Epithelial cell of prostate (primary cell): Measurements from ENCODE around the gene PSME1.

ENCODE experiments used
- DNase-seq: peaks from one replicate; pipeline ENCODE4 v3.0.0-alpha.2; 2011; ENCODE audit warnings: low read depth, low spot score
- H3K27ac ChIP-seq: fragments of 450-650 bp; 2 replicates; pipeline ENCODE4 v1.5.1; 2017; ENCODE audit warnings: mild to moderate bottlenecking

PSME1 gene

DNA sequence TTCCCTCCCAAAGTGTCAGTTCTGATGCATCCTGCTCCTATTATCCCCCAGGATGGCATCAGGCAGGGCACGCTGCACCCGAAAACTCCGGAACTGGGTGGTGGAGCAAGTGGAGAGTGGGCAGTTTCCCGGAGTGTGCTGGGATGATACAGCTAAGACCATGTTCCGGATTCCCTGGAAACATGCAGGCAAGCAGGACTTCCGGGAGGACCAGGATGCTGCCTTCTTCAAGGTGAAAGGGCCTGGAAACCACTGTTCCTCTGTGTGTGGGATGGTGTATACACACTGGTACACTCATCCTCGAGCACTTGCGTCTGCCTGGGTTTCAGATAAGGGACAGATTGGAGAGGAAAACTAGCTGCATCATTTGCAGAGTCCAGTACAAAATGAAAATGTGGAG lies 26.1 kb downstream of the PSME1 start:
- peak overlapping the region; percentile 68 for H3K27ac ChIP-seq
- DNase-seq, result no peak

DNA sequence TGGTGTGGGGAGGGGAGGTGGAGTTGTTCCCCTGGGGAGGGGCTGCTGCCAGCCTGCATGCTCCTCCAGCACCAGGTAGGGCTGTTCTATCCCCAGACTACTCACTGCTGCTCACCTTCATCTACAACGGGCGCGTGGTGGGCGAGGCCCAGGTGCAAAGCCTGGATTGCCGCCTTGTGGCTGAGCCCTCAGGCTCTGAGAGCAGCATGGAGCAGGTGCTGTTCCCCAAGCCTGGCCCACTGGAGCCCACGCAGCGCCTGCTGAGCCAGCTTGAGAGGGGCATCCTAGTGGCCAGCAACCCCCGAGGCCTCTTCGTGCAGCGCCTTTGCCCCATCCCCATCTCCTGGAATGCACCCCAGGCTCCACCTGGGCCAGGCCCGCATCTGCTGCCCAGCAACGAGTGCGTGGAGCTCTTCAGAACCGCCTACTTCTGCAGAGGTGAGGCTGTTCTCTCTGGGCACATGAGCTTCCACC lies 28.6 kb downstream of the PSME1 start:
- no peak overlapping the region for H3K27ac ChIP-seq

DNA sequence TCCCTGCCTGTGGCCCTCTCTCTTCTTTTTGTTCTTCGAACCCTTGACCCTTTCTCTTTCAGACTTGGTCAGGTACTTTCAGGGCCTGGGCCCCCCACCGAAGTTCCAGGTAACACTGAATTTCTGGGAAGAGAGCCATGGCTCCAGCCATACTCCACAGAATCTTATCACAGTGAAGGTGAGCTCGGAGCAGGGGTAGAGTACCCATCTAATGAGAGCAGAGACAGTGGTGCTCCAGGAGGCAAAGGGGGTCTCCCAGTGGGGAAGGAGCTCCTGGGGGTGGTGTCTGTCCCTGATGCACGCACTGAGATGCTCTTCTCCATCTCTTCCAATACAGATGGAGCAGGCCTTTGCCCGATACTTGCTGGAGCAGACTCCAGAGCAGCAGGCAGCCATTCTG lies 29.8 kb downstream of the PSME1 start:
- DNase-seq, result no peak
- no peak overlapping the region for H3K27ac ChIP-seq

More for the DNA sequence above, 28.6 kb downstream of the PSME1 start:
- no peak for DNase-seq

DNA sequence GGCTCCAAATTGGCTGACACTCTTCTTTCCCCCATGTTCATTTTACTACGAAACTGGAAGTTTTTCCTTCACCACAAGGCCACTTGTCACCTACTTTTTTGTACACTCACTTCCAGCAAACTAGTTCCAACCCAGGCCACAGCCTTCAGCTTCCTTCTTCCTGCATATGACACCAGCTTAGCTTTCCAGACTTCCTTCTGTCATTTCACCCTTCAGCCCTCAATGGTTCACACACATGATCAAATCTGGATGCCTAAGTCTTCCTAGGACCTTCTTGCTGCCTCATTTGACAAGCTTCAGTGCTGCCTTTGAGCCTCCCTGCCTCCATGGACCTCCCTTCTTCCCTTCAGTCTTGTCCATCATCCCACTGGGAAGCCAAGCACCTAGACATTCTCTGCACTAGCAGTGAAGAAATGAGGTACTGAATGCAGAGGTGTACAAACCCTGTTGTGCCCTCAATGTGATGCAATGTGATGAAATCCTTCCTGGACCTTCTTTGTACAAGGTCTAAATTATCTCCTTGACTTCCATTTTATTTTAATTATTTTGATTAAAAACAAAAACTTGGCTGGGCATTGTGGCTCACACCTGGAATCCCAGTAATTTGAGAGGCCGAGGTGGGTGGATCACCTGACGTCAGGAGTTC lies 31.6 kb downstream of the PSME1 start:
- no peak overlapping the region for H3K27ac ChIP-seq
- DNase-seq, result no peak

DNA sequence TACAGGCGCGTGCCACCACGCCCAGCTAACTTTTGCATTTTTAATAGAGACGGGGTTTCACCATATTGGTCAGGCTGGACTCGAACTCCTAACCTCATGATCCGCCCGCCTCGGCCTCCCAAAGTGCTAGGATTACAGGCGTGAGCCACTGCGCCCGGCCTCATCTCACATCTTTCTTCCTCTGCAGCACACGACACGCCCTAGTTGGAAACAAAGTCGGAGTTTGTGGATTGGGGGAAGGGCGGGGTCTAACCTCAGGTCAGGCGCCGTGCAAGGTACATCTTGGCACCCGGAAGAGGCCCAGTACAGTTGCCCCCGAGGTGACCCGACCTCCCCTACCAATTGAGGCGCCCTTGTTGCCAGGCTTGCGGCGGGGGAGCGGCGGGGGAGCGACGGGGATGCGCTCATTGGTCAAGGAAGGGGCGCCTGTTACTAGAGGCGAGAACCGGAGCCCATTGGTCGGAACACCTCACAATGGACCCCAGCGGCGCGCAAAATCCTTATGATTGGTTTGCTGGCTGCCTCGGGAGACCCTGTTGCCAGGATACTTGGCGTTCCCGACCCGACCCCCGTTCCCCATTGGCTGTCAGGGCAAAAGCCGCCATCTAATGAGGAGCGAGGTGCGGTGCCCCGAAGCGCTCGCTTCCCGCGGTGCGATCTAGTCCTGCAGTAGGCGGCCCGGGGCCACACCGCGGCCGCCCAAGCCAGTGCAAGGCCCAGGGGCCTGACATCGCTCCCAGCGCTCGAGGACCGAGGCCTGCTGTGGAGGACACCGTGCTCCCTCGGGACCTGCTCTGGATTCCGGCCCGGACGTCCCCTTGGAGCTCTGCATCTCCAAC lies 35.6 kb downstream of the PSME1 start, which contains the start of gene REC8:
Gene REC8, plus strand, starts transcription at position 659 of the 839 bp plus-strand sequence. CDS start 473 bp downstream, outside the sequence.
- H3K27ac ChIP-seq, result no peak within 1 kb of the TSS
- no peak for DNase-seq

DNA sequence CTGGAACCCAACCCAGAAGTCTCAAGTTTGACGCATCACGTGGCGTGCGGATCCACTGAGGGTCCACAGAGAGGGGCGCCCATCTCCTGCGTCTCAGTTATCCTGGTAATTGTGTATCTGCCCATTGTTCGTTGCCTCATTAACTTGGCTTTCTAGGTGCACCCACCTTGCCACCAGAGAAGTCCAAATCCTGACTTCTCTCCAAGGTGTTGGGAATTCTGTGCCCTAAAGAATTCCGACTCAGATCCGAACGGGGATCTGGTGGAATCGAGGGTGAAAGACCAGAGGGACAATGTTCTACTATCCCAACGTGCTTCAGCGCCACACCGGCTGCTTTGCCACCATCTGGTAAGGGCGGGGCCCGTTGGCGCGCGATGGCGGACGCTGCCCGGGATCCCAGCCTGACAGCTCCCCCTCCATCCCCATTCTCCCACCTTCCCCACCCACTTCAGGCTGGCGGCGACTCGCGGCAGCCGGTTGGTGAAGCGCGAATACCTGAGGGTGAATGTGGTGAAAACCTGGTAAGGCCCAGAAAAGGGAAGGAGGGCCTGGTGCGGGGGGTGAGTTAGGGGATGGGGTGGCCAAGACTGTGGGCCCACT lies 36.4 kb downstream of the PSME1 start:
- H3K27ac ChIP-seq, result no peak overlapping the region

DNA sequence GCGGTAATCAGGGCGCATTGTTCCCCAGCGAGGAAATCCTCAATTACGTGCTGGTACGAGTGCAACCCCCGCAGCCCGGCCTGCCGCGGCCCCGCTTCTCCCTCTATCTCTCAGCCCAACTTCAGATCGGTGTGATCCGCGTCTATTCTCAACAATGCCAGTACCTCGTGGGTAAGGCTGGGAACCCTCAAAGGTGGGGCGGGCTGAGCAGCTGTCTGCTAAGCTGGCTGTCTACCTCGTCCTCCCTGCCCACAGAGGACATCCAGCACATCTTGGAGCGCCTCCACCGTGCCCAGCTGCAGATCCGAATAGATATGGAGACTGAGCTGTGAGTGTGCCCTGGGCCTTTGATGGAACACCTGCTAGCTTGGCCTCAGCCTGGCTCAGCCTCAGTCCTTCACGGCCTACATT lies 36.9 kb downstream of the PSME1 start:
- no peak overlapping the region for H3K27ac ChIP-seq
- DNase-seq, result no peak

More for the DNA sequence above, 36.4 kb downstream of the PSME1 start:
- no peak for DNase-seq

DNA sequence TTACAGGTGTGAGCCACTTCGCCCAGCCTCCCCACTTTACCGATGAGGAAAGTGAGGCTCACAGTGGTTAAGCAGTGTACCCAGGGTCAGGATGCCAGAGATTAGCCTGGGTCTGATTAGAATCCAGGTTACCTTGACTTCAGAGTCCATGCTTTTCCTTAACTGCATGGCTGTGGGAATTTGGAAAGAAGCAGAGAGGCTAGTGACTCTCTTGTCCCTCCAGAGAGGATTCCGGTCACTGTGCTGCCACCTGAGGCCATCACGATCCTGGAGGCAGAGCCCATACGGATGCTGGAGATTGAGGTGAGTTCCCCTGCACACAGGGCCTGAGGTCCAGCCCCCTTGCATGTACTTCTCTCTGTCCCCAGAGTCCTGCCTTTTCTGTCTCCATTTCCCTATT lies 40.6 kb downstream of the PSME1 start:
- no peak for DNase-seq
- H3K27ac ChIP-seq, result no peak overlapping the region

DNA sequence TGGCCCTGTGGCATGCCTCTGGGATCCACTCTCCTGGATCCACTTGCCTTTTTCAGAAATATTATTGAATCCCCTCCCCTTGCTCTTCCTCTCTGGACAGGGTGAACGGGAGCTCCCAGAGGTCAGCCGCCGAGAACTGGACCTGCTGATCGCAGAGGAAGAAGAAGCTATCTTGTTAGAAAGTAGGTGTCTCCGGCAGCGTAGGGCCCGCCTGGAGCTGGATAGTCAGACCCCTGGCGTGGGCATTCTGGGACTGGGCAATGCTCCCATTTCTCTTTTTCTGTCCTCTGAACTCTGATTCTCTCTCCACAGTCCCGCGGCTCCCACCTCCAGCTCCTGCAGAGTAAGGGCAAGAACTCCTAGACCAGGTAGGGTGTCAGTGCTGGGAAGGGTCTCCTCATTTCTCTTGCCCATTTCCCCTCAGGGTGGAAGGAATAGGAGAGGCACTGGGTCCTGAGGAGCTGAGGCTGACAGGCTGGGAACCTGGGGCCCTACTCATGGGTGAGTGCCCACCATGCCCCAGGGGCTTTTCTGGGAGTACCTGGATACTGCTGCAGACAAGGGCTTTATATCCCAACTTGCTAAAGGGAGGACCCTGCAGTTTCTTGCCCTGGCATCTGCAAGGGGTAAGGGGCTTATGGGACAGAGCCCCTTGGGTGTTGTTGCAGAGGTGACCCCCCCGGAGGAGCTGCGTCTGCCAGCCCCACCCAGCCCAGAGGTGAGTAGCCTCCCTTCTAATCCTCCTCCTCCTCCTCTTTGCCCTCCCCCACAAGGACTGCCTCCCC lies 41.2 kb downstream of the PSME1 start:
- DNase-seq, result no peak

DNA sequence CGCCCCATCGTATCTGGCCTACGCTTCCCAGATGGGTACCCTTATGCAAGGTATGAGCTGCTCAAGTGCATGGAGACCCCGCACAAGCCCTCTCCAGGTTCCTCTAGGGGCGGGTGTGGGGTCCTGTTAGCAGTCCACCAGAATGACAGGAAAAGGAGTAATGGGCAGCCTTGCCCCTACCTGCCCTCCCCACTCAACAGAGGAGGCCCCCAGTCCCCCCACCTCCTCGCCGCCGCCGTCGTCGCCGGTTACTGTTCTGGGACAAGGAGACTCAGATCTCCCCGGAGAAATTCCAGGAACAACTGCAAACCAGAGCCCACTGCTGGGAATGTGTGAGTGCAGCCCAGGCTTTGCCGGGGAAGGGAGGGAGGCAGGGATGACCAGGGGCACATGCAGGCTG lies 41.9 kb downstream of the PSME1 start:
- no peak overlapping the region for H3K27ac ChIP-seq
- no peak for DNase-seq

More for the DNA sequence above, 41.2 kb downstream of the PSME1 start:
- no peak overlapping the region for H3K27ac ChIP-seq

DNA sequence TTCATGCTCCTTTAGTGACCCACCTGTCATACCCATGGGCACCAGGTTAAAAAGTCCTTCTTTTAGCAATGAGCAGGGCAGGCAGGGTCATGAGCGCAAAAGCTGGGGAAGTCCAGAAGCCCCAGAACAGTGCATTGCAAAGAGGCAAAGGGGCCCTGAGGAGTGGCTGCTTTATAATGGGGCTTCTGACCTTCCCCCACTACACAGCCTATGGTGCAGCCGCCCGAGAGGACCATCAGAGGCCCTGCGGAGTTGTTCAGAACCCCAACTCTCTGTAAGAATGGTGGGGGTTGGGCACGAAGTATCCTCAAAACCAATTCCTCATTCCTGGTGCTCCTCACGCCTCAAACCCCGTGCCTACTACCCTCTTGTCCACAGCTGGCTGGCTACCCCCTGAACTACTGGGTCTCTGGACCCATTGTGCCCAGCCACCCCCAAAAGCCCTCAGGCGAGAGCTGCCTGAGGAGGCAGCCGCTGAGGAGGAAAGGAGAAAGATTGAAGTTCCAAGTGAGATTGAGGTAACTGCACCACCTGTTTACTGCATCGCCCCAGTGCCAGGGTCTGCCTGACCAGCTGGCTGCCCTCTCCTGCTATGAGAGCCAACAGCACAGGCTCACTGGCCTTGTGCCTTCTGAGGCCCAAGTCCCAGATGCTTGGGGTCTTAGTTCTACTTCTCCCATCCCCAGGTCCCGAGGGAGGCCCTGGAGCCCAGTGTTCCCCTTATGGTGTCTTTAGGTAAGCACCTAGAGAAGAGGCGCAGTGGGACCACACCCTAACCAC lies 42.6 kb downstream of the PSME1 start:
- no peak for DNase-seq

DNA sequence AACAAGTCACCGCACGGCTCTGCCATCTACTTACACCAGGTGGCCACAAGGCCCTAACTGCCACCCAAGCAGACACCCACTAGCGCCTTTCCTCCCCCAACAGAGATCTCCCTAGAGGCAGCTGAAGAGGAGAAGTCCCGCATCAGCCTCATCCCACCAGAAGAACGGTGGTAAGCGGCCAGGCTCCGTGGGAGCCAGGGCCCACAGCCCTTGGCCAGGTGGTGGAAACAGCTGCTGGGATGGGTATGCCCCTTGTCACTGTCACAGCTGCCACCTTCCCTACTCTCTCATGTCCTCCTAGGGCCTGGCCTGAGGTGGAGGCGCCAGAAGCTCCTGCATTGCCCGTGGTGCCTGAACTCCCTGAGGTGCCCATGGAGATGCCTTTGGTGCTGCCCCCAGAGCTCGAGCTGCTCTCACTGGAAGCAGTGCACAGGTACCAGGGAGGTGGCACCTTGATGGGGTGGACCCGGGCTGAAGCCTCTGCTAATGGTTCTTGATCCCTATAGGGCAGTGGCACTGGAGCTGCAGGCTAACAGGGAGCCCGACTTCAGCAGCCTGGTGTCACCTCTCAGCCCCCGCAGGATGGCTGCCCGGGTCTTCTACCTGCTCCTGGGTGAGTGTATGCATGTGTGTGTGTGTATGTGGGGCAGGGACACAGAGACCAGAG lies 43.4 kb downstream of the PSME1 start:
- peak overlapping the region; percentile 12 for H3K27ac ChIP-seq
- DNase-seq, result no peak

More for the DNA sequence above, 42.6 kb downstream of the PSME1 start:
- H3K27ac ChIP-seq, result no peak overlapping the region

DNA sequence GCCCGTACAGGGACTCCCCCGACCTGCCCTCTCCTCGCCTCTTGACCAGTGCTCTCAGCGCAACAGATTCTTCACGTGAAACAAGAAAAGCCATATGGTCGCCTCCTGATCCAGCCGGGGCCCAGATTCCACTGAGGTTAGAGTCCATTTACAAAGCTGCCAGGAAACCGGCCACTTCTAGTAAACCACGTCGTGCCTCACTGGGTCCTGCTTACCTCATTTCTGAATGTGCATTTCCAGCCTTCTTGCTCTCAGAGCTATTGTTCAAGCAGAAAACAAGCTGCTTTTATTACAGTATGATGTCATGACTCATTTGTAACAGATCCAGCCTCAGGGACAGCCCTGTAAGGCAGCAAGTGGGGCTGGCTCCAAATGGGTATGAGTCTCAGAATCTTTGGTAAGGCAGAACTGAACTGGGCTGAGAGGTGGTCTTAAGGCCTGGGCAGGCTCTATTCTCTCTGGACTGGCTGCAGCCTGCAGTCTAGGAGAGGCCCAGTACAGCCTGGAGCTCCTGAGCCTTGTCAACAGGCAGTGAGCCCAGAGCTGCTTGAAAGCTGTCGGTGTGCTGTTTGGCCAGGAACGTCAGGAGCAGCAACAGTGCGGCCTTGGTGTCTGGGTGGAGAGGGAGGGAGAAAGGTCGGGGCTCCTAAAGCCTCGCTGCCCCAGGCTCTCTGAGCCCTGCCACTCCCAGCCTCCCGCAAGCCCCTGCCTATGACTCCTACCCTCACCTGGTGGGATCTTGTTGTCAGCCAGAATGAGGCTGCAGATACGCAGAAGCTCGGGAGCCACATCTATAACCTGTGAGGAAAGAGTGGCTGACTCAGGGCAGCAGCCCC lies 44.2 kb downstream of the PSME1 start:
- no peak for DNase-seq
- peak overlapping the region; percentile 12 for H3K27ac ChIP-seq

DNA sequence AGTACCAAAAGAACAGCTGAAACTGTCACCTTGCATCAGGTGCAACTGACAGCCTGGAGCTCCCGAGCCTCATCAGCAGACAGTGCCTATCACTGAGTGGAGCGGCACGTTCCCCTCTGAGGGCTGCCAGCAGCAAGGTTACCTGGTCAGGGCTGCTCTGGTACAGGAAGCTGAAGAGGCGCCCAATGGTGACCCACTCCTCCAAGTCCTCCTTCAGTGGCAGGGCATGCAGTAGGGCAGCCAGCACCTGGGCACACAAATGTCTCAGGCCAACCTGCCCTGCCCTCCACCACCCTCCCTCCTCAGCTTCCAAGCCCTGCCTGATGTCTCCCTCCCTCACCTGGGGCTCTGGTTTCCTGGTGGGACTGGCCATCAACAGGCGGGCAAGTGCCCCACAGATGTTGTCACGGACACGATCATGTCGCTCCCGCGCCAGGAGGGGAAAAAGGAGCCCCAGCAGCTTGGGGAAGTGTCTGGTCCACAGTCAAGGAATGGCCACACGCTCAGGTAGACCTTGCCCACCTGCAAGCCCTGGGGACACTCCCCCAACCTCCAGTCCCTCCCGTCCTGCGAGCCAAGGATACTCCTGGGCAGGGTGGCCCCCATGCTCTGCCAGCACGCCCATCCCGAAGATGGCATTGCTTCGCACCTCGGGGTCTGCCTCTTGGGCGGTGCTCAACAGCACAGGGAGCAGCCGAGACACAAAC lies 45.5 kb downstream of the PSME1 start:
- H3K27ac ChIP-seq, result no peak overlapping the region
- no peak for DNase-seq

DNA sequence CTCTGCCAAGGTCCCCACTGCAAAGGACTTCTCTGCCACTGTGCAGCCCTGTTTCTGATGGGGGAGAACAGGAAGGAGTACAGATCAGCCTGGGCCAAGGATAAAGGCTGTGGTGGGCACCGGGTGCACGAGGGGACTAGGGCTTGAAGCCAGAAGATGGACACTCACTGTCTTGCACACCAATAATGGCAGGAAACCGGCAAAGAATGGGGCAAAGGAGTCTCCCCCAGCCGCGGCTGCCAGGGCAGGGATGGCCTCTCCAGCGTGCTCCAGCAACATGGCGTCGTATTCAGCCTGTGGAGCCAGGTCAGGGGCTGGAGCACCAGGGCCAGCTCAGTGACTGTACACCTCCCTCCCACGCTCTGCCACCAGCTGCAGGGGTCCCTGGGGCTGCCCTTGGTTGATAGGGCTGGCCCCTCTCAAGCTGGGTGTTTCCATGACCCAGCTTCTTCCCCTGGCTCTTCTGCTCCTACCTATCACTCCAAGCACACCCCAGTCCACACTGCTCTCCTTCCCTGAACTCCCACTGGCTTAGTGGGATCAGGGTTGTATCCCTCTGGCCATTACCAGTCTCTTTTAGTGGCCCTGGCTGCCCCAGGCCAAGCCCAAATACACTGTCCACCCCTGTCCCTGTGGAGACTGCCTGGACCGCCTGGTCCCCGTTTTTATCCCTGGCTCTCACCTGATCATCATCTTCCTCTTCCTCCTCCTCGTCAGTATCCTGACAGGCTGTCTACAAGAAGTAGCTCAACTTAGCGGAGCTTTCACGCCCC lies 46.3 kb downstream of the PSME1 start:
- no peak for DNase-seq
- H3K27ac ChIP-seq, result no peak overlapping the region

DNA sequence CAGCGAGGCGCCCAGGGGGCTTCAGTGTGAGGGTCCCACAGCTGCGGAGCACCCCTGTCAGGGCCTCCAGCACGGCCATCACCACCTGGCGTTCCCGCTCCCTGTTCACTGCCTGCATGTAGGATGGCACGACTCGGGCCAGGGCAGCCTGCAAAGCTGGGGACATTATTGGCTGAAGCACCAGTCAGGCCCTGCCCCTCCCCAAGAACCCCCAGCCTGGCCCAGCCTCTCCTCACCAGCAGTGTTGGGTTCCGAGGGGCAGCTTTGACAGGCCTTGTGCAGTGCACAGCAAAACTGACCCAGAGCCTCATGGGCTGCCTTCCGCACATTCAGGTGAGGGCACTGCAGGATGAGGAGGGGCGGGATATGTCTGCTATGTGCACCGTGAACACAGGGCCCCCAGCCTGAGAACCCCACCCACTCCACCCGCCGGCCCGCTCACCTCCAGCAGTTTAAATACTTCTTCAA lies 47.1 kb downstream of the PSME1 start:
- DNase-seq, result no peak
- H3K27ac ChIP-seq, result no peak overlapping the region
